Measurements from ENCODE around the gene CLIP1. TPM values are rescaled to one million over a fixed set of nuclear protein-coding genes. Genes with fewer than 3 reads are reported as not detected.
A peak's percentile ranks its signal among the peaks of the same experiment; 100 is the strongest.

The CLIP1 gene
- total and polyA plus RNA-seq, 2 of the 13 experiments (the other 11 are each of a cell fraction or from before 2014, with no cell fraction given): 28.9 to 43.7 TPM

DNA sequence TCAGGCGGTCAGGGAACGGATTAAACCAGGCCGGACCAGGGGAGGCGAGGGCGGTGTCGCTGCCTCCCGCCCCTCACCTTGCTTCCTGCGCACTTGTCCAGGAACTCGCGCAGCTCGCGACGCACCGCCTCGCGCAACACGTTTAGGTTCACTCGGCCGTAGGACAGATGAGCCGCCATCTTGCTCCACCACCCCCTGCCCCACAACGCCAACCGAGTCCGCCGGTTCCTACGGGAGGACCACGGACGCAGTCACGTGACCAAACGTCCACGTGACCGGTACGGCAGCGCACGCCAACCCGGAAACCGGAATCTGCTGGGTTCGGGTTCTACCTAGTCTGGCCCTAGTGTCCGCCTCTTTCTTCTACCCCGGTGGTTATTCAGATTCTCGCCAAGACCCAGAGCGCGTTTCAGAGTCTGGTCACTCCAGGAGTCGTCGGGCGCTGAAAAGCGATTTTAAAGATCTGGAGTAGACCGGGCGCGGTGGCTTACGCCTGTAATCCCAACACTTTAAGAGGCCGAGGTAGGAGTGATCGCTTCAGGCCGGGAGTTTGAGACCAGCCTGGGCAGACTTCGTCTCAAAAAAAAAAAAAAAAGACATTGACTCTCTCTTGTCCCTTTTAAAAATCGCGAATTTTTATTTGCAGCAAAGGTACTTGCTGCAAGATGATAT, 156.1 kb downstream of the CLIP1 start, which contains the start of gene VPS33A (continued):
- TF ChIP-seq ARID4A (CRISPR knock-in tag; IDR thresholded peaks at IDR 0.05; ENCODE audit: borderline replicate concordance): peak; percentile 100
- TF ChIP-seq ATM (IDR thresholded peaks at IDR 0.05; ENCODE audit: borderline replicate concordance): no peak
- peak; percentile 93 for TF ChIP-seq ZNF552 (CRISPR knock-in tag; IDR thresholded peaks at IDR 0.05; ENCODE audit: borderline replicate concordance)
- TF ChIP-seq RBM39 (IDR thresholded peaks at IDR 0.05; ENCODE audit: low read depth, low read length, poor library complexity, severe bottlenecking): peak; percentile 53
- peak; percentile 75 for TF ChIP-seq ZBTB20 (CRISPR knock-in tag; IDR thresholded peaks at IDR 0.05; ENCODE audit: borderline replicate concordance, low read depth)
- TF ChIP-seq FOXO1 (CRISPR knock-in tag; IDR thresholded peaks at IDR 0.05): no peak; the same call in none of the 2 replicates
- TF ChIP-seq ZFY (CRISPR knock-in tag; IDR thresholded peaks at IDR 0.05): peak; percentile 85
- no peak; the same call in 1 of the 2 replicates for TF ChIP-seq CHD4 (IDR thresholded peaks at IDR 0.05; ENCODE audit: borderline replicate concordance, low read length)
- peak; percentile 97 for TF ChIP-seq PCBP1 (IDR thresholded peaks at IDR 0.05; ENCODE audit: borderline replicate concordance, low read depth, low read length)
- TF ChIP-seq HOXD1 (CRISPR knock-in tag; IDR thresholded peaks at IDR 0.05): peak; percentile 36; the same call in 1 of the 2 replicates
- TF ChIP-seq STAG1 (CRISPR knock-in tag; IDR thresholded peaks at IDR 0.05): no peak
- TF ChIP-seq ZNF879 (CRISPR knock-in tag; IDR thresholded peaks at IDR 0.05): no peak
- TF ChIP-seq ZNF496 (CRISPR knock-in tag; IDR thresholded peaks at IDR 0.05; ENCODE audit: insufficient replicate concordance): no peak
- TF ChIP-seq SRY (CRISPR knock-in tag; IDR thresholded peaks at IDR 0.05): no peak
- TF ChIP-seq KLF9 (CRISPR knock-in tag; IDR thresholded peaks at IDR 0.05; ENCODE audit: low read depth): no peak
- no peak for TF ChIP-seq SSRP1 (CRISPR knock-in tag; IDR thresholded peaks at IDR 0.05)
- peak; percentile 96 for TF ChIP-seq THAP9 (CRISPR knock-in tag; IDR thresholded peaks at IDR 0.05; ENCODE audit: borderline replicate concordance)
- TF ChIP-seq SMAD1 (CRISPR knock-in tag; IDR thresholded peaks at IDR 0.05; ENCODE audit: borderline replicate concordance, low read depth): peak; percentile 99
- TF ChIP-seq ARNT (IDR thresholded peaks at IDR 0.05): no peak
- TF ChIP-seq ARNTL (CRISPR knock-in tag; IDR thresholded peaks at IDR 0.05): peak; percentile 93
- TF ChIP-seq HDAC2 (CRISPR knock-in tag; IDR thresholded peaks at IDR 0.05): peak; percentile 96
- TF ChIP-seq FOXP1 (IDR thresholded peaks at IDR 0.05): no peak
- TF ChIP-seq FOXP1 (CRISPR knock-in tag; IDR thresholded peaks at IDR 0.05): no peak
- TF ChIP-seq BORCS8-MEF2B (CRISPR knock-in tag; IDR thresholded peaks at IDR 0.05): peak; percentile 95
- peak; percentile 68; the same call in 1 of the 2 replicates for TF ChIP-seq CREBL2 (CRISPR knock-in tag; IDR thresholded peaks at IDR 0.05; ENCODE audit: borderline replicate concordance)
